Activated effector memory CD4-positive, alpha-beta T cell treated with anti-CD3 and anti-CD28 coated beads, Interleukin-2, amount 50 U/mL, for 16 hours (primary cell): ENCODE results near the gene TTC22.
A peak's percentile ranks its signal among the peaks of the same experiment; 100 is the strongest.

Source experiments
- DNase-seq: peaks from one replicate; pipeline ENCODE4 v3.0.0-alpha.2; 2020

Gene TTC22

GRCh38 chr1:54806931-54807611 lies 5.9 kb upstream of the TTC22 start:
- peak; percentile 61 for DNase-seq

DNA sequence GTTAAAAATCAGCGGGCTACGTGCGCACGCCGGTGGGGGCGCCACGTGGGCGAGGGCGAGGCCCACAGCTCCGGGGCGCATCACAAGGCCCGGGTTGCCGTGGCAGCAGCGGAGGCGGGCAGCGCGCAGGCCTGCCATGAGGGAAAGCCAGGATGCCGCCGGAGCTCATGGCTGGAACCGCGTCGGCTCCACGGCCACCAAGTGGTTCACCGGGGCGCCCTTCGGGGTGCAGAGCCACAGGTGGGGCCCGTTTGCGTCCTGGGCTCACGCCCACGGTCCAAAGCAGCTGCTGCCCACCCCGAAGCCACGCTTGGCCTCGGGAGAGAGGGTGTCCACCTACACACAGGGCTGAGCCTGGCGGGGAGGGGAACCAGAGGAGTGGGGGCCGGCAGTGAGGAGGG lies 4.9 kb upstream of the TTC22 start:
- DNase-seq = peak; percentile 55

GRCh38 chr1:54805466-54805865 lies 4.3 kb upstream of the TTC22 start:
- DNase-seq = peak; percentile 44

DNA sequence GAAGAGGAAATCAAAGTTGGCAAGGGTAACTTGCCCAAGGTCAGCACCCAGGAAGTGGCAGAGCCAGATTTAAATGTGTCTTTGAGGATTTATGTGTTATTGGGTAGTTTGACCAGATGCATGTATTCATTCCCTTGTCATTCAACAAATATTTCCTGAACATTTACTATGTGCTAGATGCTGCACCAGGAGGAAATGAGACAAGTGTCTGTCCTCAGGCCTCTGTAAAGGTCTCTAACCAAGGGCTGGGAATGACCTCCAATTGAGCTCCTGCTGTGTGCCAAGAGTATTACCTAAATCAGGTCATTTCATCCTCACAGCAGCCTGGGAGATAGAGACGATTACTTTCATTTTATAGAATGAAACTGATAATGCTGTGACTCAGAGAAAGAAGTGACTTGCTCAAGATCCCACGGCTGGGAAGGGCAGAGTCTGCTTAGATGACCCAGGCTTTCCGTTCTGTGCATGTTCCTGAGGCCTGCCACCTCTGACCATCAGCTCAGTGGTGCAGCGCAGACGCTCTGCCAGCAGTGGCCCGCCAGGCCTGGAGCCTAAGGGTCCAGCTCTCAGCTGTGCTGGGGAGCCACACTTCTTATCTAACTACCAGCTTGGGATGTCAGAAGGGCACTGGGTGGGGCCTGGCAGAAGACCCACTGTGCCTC lies 3.5 kb upstream of the TTC22 start:
- DNase-seq = peak; percentile 64

DNA sequence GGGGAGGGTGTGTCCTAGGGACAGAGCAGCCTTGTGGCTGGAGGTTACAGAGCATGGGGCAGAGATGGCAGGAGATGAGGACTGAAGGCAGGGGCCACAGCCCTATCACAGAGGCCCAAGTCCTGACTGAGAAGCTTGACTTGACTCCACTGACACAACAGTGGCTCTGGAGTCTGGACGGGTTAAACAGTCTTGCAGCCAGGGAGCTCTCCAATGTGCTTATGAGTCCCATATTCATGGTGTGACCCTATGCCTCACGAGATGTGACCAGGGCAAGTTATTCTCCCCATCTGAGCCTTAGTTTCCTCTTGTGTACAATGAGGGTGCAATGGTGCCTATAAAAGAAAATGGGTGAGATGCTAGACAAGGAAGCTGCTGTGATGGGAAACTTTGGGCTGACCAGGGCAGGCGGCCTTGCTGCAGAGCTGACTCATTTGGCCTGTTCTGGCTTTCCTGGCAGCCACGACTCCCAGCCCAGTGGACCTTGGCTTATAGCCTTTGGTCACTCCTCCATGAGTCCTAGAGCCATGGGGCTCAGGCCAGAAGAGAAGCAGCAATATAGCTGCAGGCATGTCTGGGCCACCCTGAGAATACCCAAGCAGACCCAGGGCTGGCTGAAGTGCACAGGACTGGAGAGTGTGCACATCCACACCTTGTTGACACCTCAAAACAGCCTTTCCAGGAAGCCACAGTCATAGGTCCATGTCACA lies 2.8 kb upstream of the TTC22 start:
- DNase-seq = peak; percentile 38

GRCh38 chr1:54800041-54800898 lies 853 bp downstream of the TTC22 start:
- peak; percentile 50 for DNase-seq

DNA sequence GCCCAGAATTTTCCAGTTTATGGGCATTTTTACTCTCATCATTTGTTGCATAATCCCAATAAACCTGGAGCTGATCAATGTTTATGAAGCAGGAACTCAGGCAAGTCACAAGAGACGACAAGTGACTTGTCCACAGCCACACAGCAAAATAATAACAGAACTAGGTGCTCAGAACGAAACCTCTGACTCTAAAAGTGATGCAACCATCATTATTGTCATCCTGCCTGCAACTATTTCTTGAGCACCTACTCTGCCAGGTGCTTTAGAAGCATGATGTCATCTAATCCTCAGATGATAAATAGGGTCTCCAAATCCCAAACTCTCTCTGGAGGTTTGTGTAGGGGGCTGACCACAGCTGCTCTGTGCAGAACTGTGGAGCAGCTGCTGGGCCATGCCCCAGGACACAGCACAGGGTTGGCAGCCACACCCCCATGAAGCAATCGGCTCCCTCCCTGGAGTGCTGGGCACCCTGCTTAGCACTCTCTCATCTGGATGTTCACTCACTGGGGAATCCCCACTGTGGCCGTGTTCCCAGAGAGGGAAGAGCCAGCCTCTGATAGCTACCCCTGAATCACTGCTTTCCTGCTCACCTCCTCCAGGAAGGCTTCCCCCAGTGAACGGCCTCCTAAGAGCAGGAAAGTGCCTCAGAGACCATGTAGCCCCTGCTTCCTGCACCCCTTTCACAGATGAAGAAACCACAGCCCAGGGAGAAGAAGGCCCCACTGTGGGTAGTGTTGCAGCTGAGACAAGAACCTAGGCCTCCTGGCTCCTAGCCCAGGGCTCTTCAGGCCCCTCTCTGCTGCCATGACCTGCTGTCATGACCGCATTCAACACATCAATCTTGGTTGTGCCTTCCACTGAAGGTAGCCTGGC lies 2.1 kb downstream of the TTC22 start:
- peak; percentile 74 for DNase-seq

DNA sequence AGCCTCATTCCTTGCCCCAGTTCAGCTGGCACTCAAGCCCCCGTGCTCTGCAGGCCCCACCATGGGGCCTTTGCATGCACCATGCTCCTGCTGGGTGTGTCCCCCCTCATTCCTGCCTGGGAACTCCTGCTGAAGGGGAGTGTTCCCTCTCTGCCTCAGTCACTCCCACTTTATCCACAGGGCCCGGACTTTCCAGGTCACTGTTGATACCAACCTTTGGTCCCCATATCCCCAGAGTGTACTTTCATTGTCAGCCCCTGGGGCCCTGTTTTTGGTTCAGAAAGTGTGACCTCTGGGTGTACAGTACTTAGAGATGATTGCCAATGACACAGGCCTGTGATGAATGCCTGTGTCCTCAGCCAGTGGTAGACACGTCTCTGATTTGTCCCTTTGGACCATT lies 2.9 kb downstream of the TTC22 start:
- peak; percentile 53 for DNase-seq

DNA sequence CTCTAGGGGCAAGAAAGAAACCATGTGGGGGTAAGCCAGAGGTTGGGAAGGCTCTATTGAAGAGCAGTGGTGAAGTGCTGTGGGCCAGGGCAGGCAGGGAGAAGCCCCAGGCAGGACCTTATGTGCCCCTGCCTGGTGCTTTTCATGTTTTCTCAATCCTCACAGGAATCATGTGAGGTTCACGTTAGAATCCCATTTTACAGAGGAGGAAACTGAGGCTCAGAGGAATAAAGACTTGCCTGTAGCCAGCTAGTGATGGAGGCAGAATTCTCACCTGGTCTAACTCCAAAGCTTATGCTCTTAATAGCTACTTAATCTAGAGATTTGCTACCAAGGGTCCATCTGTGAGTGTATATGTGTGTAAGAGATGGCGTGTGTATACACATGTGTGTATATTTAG lies 4.2 kb downstream of the TTC22 start:
- no peak for DNase-seq

- no peak for DNase-seq
These were observed 5.2 kb downstream of the TTC22 start for GRCh38 chr1:54795841-54796468.

GRCh38 chr1:54795356-54795665 lies 5.8 kb downstream of the TTC22 start:
- DNase-seq = no peak

- no peak for DNase-seq
These were observed 6.4 kb downstream of the TTC22 start for GRCh38 chr1:54794451-54795355.

DNA sequence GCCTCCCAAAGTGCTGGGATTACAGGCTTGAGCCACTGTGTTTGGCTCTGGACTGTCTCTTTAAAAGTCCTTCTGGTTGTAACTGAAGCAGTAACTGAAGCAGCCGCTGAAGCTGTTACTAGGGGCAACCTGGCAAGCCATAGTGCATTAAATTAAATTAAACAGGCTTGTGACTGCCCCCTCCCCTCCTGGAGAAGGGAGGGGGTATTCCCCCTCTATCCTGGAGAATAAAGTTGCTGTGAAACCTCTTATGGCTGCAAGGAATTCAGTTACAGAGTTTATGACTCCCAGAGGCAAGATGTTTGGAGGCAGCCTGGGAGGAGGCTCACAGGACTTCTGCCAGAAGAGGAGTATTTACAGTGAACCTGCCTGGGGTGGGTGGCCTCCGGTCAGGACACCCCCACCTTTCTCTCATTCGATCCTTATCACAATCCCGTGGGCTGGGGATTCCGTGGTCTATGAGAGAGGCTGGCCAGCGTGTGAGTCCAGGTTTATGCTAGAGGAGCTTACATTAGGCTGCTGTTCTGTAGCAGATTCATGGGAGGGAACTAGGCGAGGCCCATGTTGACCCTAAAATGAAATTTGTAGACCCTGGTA lies 8.3 kb downstream of the TTC22 start:
- DNase-seq = no peak

- DNase-seq = peak; percentile 73
These were observed 9.1 kb downstream of the TTC22 start for GRCh38 chr1:54791880-54792522.

DNA sequence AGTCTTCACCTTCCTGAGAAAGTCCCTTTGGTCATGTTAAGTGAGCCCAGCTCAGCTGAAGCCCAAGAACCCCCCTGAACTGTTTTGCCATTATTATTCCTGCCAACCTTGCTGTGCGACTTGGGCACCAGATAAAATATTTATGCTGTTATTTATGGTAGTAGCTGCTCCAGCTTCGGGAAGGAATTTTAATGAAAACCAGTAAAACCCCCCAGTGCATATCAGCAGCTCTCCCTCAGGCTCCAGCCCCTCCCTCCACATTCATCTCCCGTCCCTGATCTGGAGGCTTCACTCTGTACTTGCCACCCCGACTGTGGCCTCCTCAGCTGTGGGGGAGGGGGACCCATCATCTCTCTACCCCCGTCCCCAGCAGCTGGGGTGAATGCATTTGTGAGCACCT lies 12.7 kb downstream of the TTC22 start:
- no peak for DNase-seq

GRCh38 chr1:54787604-54788003 lies 13.5 kb downstream of the TTC22 start:
- no peak for DNase-seq

- DNase-seq = no peak
These were observed 14.3 kb downstream of the TTC22 start for GRCh38 chr1:54786778-54787177.

DNA sequence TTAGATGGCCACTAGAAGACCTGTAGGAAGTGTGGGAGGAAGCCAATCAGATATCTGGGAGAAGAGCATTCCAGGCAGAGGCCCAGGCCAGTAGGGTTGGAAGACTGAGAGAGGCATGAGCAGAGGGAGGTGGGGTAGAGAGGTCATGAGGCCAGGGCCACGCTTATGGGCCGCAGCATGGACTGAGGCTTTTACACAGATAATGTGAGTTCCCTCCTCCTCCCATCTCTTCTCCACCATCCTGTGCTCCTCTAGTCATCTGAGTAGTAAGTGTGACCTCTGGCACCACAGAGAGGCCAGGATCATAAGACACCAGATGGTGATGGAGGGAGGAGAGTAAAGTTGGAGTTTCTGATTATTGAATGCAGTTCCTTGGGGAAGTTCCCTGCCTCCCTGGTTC lies 17.1 kb downstream of the TTC22 start:
- DNase-seq = no peak

- DNase-seq = no peak
These were observed 18.5 kb downstream of the TTC22 start for GRCh38 chr1:54782588-54782987.

GRCh38 chr1:54782156-54782555 lies 19.0 kb downstream of the TTC22 start:
- no peak for DNase-seq
